Breast epithelium (tissue), 4 donors: ENCODE data around the gene MBD2. TPM values are rescaled to one million over a fixed set of nuclear protein-coding genes. Genes with fewer than 3 reads are reported as not detected.

Experiments used
- DNase-seq, 2 donors: peaks; one replicate each; pipeline ENCODE4 v3.0.0-alpha.2; 2019; ENCODE audit warnings: low spot score in 2 of 2
- H3K27ac ChIP-seq, 2 donors: fragments of 200-600 bp; sonication (generic) in 1 of 2; one replicate each; pipeline ENCODE4 v1.5.1; 2016 to 2019; ENCODE audit warnings: mild to moderate bottlenecking in 1 of 2
- H3K27me3 ChIP-seq, 2 donors: fragments of 200-600 bp; sonication (generic) in 1 of 2; one replicate each; pipeline versions ENCODE4 v1.5.1 to v1.6.0; 2017 to 2019; ENCODE audit warnings: control low read depth in 1 of 2, mild to moderate bottlenecking in 1 of 2
- H3K36me3 ChIP-seq: fragments of 200-600 bp; one replicate; pipeline ENCODE4 v1.5.1; 2019
- H3K4me1 ChIP-seq, 2 donors: fragments of 200-600 bp; sonication (generic); one replicate each; pipeline ENCODE4 v1.5.1; 2016 to 2019; ENCODE audit warnings: control low read depth in 1 of 2
- H3K4me3 ChIP-seq, 3 donors: fragments of 200-600 bp; sonication (generic); 1 replicate in 2 of 3; 2 replicates in 1 of 3; pipeline ENCODE4 v1.5.1; 2016 to 2019; ENCODE audit warnings: mild to moderate bottlenecking in 3 of 3, moderate library complexity in 2 of 3
- H3K9me3 ChIP-seq, 2 donors: fragments of 200-600 bp; sonication (generic) in 1 of 2; one replicate each; pipeline ENCODE4 v1.5.1; 2016 to 2019; ENCODE audit warnings: control low read depth in 1 of 2
- POLR2A ChIP-seq: fragments of 450-650 bp; IDR thresholded peaks from one replicate; pipeline ENCODE4 v1.6.1; 2016; ENCODE audit warnings: antibody characterized with exemption, mild to moderate bottlenecking, moderate library complexity
- POLR2AphosphoS5 ChIP-seq, 3 donors: sonication (generic); formaldehyde crosslinking; IDR thresholded peaks; one replicate each; pipeline ENCODE4 v1.6.1; 2017; ENCODE audit warnings: antibody characterized with exemption in 3 of 3
- intact Hi-C: fragments of 100-400 bp; cut with DNase I; formaldehyde crosslinking; loops from one replicate; pipeline ENCODE4 v1.15.1; 2023; ENCODE audit warnings: low total_unique reads
- total RNA-seq, 3 donors: library from RNA; depleted of rRNA; stranded (reverse); fragments of >200 nt; gene quantifications; one replicate each; pipeline ENCODE4 v1.1.0, GENCODE V29; 2016
- TF ChIP-seq, protein P1 (sequence below), 3 donors: fragments of 450-650 bp; IDR thresholded peaks; one replicate each; pipeline ENCODE4 v1.5.1; 2016 to 2017; ENCODE audit warnings: antibody characterized with exemption in 3 of 3, mild to moderate bottlenecking in 3 of 3, moderate library complexity in 3 of 3

Gene MBD2
- total RNA-seq, 3 donors from 2014 or later: 46.2 to 61.9 (median 50.6) TPM

DNA sequence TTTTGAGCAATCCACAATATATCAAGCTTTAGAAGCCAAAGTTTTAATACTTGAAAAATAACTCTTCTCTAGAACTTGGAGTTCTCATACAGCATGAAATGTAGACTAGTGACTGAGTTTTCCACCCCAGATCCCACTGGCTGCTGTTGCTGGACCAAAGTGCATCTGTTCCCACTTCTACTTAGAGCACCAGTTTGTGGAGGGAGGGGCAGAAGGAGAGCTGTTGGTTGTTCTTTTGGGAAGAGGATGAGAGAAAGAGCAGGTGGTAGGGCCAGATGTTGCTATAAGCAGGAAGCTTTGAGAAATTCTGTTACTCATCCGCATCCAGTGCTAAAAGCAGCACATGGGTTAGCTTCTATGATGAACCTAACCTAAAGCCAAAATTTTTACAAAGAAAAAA is 59.0 kb downstream of the MBD2 start:
- Histone ChIP-seq H3K36me3 (peaks cover 3% of the 10 kb centered on the region), H3K4me3 (no peak overlapping the region), H3K9me3 (no peaks in the 10 kb centered on the region), H3K27ac (no peak overlapping the region), H3K4me1 (no peaks in the 10 kb centered on the region), H3K27me3 (no peaks in the 10 kb centered on the region)
- intact Hi-C loops: no loop called here
- no peak for TF ChIP-seq POLR2AphosphoS5 (IDR thresholded peaks at IDR 0.05)
- no peak for TF ChIP-seq POLR2A
- TF ChIP-seq, protein P1, sequence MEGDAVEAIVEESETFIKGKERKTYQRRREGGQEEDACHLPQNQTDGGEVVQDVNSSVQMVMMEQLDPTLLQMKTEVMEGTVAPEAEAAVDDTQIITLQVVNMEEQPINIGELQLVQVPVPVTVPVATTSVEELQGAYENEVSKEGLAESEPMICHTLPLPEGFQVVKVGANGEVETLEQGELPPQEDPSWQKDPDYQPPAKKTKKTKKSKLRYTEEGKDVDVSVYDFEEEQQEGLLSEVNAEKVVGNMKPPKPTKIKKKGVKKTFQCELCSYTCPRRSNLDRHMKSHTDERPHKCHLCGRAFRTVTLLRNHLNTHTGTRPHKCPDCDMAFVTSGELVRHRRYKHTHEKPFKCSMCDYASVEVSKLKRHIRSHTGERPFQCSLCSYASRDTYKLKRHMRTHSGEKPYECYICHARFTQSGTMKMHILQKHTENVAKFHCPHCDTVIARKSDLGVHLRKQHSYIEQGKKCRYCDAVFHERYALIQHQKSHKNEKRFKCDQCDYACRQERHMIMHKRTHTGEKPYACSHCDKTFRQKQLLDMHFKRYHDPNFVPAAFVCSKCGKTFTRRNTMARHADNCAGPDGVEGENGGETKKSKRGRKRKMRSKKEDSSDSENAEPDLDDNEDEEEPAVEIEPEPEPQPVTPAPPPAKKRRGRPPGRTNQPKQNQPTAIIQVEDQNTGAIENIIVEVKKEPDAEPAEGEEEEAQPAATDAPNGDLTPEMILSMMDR (IDR thresholded peaks at IDR 0.05): no peak
- no peak for DNase-seq

DNA sequence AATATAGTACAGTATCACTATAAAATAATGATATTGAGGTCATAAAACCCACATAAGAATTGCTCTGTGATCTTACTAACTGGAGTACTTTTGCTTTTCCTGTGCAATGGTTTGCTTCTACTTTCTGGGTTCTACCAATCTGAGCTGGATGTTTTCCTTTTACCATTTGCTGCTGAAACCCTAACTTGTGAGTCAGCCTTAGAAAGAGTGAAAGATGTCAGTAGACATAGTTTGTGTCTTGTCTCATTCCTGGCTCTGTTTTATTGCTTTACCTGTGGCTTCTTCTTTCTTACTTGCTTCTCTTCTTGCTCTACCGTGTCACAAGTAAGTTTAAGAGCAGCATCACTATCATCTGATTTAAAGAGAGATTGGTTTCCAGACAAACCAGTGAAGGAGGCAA is 61.0 kb downstream of the MBD2 start:
- no peak overlapping the region for H3K4me3 ChIP-seq
- no peak for DNase-seq
- intact Hi-C loops: no loop called here
- no peaks in the 10 kb centered on the region for H3K9me3 ChIP-seq
- peaks cover 3% of the 10 kb centered on the region for H3K36me3 ChIP-seq
- H3K27me3 ChIP-seq: no peaks in the 10 kb centered on the region
- no peaks in the 10 kb centered on the region for H3K4me1 ChIP-seq
- no peak for TF ChIP-seq POLR2AphosphoS5 (IDR thresholded peaks at IDR 0.05)
- TF ChIP-seq, protein P1 (IDR thresholded peaks at IDR 0.05): no peak
- no peak for TF ChIP-seq POLR2A
- no peak overlapping the region for H3K27ac ChIP-seq

DNA sequence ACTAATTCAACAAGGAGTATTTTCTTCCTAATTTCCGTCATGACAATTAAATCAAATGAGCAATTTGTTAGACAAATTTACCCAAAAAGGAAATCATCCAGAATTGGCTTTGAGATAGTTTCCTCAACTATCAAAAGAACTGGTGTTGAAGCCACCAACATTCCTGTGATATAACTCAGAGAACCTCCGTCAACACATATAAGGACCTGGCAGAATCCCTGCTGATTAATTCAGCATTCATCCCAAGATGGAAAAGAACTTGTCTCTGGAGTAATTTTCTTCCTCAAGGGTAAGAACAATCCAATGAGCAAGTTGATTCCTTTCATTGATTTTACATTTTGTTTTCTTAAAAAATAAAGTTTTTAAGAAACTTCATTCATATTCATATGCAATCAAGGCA is 62.0 kb downstream of the MBD2 start:
- Histone ChIP-seq H3K4me3 (no peak overlapping the region), H3K27me3 (no peaks in the 10 kb centered on the region), H3K9me3 (no peaks in the 10 kb centered on the region), H3K27ac (no peak overlapping the region), H3K36me3 (peaks cover 3% of the 10 kb centered on the region), H3K4me1 (no peaks in the 10 kb centered on the region)
- TF ChIP-seq, protein P1 (IDR thresholded peaks at IDR 0.05): no peak
- TF ChIP-seq POLR2AphosphoS5 (IDR thresholded peaks at IDR 0.05): no peak
- no peak for TF ChIP-seq POLR2A
- intact Hi-C loops: no loop called here
- no peak for DNase-seq

DNA sequence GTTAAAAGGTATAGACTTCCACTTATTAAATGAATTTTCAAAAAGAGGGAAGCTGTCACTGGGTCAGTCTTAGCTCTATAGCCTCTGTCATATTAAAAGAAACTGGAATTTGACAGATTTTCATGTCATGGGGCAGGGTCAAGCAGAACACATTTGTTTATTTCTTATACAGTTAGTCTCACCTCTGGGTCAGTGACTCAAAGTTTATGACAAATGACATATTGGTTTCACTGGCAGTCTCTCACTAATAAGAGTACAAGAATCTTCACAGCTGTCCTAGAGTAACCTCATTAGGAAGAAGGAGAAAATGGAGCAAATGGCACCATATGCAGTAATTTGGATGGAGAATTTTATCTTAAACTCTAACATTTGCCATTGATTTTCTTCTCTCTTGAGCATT is 63.2 kb downstream of the MBD2 start:
- Histone ChIP-seq H3K27me3 (no peaks in the 10 kb centered on the region), H3K36me3 (peaks cover 3% of the 10 kb centered on the region), H3K4me3 (no peak overlapping the region), H3K27ac (no peak overlapping the region), H3K9me3 (no peaks in the 10 kb centered on the region), H3K4me1 (no peaks in the 10 kb centered on the region)
- DNase-seq: no peak
- no peak for TF ChIP-seq POLR2AphosphoS5 (IDR thresholded peaks at IDR 0.05)
- TF ChIP-seq, protein P1 (IDR thresholded peaks at IDR 0.05): no peak
- TF ChIP-seq POLR2A: no peak
- intact Hi-C loops: no loop called here

DNA sequence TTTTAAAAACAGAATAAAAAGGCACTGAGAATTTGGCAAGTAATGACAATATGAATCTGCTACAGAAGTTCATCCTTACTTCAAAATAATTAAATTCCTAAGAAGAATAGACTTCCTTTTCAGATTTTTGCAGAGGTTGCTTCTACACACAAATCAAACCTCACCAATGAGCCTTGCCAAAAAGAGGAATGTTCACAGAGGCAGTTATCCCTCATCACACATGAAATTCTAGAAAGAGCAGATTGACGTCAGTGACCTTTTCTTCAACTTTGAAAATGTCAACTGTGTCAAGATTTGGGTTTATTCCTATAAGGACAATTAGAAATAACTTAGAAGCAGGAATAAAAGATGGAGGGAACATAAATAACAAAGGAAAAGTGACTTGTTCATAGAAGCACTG is 64.6 kb downstream of the MBD2 start:
- Histone ChIP-seq H3K27ac (no peak overlapping the region), H3K27me3 (no peaks in the 10 kb centered on the region), H3K4me3 (no peak overlapping the region), H3K9me3 (no peaks in the 10 kb centered on the region), H3K4me1 (no peaks in the 10 kb centered on the region), H3K36me3 (peaks cover 3% of the 10 kb centered on the region)
- TF ChIP-seq, protein P1 (IDR thresholded peaks at IDR 0.05): no peak
- TF ChIP-seq POLR2A (no peak), POLR2AphosphoS5 (IDR thresholded peaks at IDR 0.05) (no peak)
- DNase-seq: no peak
- intact Hi-C loops: no loop called here
